Measurements from ENCODE around the gene NOX3.
"Not testable (repeated sequence)": the region's sequence is repeated elsewhere in the genome, so short reads cannot be mapped to it uniquely, and the experiment has no call there.

The NOX3 gene, protein sequence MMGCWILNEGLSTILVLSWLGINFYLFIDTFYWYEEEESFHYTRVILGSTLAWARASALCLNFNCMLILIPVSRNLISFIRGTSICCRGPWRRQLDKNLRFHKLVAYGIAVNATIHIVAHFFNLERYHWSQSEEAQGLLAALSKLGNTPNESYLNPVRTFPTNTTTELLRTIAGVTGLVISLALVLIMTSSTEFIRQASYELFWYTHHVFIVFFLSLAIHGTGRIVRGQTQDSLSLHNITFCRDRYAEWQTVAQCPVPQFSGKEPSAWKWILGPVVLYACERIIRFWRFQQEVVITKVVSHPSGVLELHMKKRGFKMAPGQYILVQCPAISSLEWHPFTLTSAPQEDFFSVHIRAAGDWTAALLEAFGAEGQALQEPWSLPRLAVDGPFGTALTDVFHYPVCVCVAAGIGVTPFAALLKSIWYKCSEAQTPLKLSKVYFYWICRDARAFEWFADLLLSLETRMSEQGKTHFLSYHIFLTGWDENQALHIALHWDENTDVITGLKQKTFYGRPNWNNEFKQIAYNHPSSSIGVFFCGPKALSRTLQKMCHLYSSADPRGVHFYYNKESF

DNA sequence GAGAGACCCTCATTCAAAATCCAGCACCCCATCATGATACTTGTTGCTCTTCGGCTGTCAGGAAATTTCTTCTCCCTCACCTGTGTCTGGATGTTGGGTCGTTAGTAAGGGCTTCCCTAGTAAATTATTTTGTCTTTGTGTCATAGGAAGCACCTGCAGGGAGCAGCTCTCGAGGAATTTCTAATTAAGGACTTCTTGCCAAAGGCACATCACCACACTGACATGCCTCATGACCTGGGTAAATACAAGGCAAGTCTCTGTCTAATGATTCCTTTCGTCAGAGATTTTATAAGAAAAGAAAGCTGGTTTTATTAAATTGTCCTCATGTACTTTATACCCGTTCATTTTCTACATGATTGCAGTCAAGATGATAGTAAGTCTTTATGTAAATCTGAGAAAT lies at the start of gene NOX3:
Gene NOX3 (minus strand): TSS at position 74 of the 400 bp plus-strand sequence. CDS start 39 bp downstream, at position 35.
- no peak for DNase-seq

DNA sequence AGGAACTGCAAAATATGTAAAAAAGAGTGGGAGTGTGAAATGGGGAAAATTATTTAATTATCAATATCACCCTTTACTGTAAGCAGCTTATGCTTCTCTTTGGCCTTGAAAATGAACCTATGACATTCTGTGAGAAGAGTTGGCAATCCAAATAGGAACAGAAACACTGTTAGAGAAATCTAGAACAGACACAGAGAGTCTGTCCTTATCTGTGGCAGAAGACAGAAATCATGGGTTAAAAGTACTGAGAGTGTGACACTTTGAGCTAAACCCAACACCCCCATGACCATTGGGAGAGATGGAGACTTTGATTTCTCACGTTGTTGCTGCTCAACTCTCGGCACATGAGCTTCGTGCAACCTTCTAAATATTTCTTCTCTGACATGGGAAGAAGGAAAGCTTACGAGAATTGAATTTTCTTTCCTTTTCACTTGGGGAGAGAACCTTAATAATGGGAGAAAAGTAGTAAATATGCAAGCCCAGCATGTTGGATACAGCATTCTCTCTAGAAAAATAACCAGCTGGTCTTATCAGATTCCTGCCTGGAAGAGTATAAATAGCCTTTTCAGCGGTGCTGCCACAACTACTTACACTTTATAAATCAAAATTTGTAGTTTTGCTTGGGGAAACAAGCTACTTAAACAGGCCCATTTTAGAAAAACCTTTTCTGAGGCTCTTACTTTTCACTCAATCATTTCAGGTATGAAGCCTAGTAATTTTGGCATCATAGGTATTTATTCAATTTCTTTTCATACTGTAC lies 49.4 kb upstream of the NOX3 start:
- no peak for DNase-seq

GRCh38 chr6:155502393-155502792 lies 46.8 kb upstream of the NOX3 start:
- no peak for DNase-seq

DNA sequence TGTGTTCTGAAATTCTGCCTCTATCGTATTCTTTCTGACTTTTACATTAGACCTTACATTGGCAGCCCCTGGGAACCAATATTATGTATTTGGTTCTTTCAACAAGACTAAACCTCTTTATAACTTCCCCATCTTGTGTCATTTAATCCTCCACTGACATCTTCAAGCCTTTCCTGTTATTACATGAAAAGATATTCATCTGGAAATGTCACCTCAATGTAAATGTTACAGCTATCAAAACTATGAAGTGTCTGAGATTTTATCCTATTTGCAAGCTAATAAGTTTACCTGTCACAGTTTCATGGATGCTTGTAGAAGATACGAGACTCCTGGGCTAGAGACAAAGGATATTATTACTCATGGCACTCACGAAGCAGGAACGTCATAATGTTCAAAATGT lies 43.9 kb upstream of the NOX3 start:
- no peak for DNase-seq

GRCh38 chr6:155498370-155498769 lies 42.7 kb upstream of the NOX3 start:
- no peak for DNase-seq

- DNase-seq = no peak
These were observed 41.6 kb upstream of the NOX3 start for GRCh38 chr6:155497273-155497672.

- peak; percentile 69 for DNase-seq
These were observed 39.6 kb upstream of the NOX3 start for GRCh38 chr6:155495011-155495768.

GRCh38 chr6:155493694-155494143 lies 38.1 kb upstream of the NOX3 start:
- DNase-seq = peak; percentile 95

DNA sequence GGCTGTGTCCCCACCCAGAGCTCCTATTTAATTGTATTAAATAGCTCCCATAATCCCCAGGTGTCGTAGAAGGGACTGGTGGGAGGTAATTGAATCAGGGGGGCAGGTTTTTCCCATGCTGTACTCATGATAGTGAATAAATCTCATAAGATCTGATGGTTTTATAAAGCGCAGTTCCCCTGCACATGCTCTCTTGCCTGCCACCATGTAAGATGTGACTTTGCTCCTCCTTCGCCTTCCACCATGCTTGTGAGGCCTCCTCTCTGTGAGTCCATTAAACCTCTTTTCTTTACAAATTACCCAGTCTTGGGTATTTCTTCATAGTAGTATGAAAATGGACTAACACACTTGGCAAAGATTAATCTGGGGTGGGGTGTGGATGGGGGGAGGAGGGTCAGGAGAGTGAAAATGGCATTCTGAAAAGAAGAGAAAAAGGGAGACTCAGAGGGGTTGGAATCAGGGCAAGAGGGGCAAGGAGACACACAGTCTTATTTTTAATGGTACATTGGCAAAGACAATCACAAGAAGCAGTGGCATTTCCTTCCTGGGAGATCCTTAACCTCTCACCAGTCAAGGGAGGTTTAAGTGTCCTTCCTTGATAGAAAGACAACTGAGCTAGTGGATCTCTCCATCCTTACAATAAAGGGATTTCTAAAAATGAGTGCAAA lies 37.5 kb upstream of the NOX3 start:
- DNase-seq = no peak

DNA sequence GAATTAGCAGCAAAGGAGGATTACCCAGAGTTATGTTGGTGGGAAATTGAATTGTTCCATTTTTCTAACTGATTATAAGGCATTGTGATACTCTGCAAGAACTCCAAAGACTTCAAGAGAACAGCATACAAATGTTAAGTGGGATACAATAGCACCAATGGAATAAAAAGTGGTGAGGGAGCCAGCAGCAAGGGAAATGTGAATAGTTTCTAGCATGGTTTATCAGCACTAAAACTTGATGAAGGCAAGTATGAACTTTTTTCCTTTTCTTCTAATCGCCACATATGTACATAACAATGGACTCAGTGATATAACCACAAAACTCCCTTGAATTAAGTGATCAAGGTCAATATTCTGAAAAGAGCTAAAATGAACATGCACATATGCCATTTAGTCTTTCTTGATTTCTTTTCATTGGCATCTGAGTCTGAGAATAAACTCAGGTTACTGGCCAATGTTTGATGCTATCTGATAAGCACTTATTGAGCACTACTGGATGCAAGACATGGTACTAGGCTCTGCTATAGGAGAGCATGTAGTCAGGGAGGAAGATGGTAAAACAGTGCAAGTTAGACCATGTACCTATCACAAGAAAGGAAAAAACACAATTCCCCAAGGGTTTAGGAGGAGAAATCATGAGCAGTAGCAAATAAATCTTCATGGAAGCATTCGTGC lies 36.6 kb upstream of the NOX3 start:
- no peak for DNase-seq

GRCh38 chr6:155491421-155491820 lies 35.8 kb upstream of the NOX3 start:
- no peak for DNase-seq

GRCh38 chr6:155488197-155488596 lies 32.6 kb upstream of the NOX3 start:
- not testable (repeated sequence) for DNase-seq

GRCh38 chr6:155487371-155488130 lies 31.9 kb upstream of the NOX3 start:
- DNase-seq = no peak

- DNase-seq = no peak
These were observed 31.2 kb upstream of the NOX3 start for GRCh38 chr6:155486721-155487294.

DNA sequence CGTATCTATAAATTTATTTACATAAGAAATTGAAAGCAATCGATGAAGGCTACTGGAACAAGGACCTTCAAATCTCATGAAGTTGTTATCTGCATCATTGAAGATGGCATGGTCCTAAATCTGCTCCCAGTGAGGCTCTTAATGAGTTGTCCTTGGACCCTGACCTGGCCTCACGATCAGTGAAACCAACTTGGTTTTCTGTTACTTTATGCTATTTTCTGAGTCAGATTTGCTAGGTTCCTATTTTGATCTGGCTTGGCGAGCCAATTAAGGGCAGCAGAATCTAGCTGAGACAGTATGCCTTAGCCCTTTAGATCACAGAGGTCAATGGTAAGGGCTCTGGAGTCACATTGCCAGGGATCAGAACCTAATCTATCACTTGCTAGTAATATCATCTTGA lies 30.1 kb upstream of the NOX3 start:
- no peak for DNase-seq

DNA sequence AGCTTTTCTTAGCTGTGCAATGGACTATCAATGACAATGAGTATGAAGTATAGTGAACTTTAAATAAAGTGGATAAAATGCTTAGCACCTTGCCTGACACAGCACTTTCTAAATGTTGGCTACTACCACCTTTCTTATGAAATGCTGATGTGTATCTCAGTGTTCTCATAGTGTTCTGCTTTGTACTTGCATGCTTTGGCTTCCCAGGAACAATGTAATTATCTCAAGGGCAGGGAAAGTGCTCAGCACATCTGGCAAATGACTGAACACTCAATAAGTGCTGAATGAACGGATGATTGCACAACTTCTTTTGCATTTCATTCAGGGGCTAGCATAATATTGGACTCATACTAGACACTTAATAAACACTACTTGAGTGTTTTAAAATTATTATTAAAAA lies 28.2 kb upstream of the NOX3 start:
- no peak for DNase-seq

DNA sequence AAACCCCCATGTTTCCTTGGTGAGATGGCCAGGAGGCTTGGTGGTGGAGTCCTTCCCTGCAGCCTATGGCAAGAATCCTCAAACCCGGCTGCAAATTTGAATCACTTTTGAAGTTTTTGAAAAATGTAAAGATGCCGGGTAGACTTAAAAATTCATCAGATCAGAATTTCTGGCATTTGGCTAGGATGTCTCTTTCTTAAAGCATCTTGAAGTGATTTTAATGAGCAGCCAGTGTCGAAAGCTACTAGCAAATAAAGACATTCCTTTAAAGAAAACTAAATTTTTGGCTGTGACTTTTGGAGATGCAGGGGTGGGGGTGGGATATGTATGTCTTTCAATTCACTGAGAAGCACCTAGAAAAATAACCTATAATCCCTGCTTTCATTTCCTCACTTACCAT lies 25.6 kb upstream of the NOX3 start:
- no peak for DNase-seq

GRCh38 chr6:155473741-155474140 lies 18.1 kb upstream of the NOX3 start:
- no peak for DNase-seq

GRCh38 chr6:155472886-155473285 lies 17.2 kb upstream of the NOX3 start:
- peak; percentile 47 for DNase-seq

DNA sequence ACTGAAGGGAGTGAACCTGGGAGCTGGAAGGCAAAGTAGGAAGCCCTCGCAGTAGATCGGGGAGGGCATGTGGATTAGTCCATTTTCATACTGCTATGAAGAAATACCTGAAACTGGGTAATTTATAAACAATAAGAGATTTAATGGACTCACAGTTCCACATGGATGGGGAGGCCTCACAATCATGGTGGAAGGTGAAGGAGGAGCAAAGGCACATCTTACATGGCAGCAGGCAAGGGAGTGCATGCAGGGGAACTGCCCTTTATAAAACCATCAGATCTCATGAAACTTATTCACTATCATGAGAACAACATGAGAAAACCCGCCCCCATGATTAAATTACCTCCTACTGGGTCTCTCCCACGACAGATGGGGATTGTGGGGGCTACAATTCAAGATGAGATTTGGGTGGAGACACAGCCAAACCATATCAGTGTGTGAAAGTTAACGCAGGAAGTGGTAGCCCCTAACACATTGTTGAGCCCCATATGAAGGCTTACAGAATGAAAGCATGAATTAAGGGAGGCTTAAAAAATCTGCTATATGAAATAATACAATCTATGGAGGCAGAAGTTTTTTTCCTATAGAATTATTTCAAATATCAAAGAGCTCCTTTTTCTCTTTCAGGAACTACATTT lies 15.5 kb upstream of the NOX3 start:
- not testable (repeated sequence) for DNase-seq
